Stomach (tissue), 9 donors: ENCODE measurements around the gene TOX2. TPM values are rescaled to one million over a fixed set of nuclear protein-coding genes. Genes with fewer than 3 reads are reported as not detected.

ENCODE experiments used
- DNase-seq, 2 donors: peaks; one replicate each; pipeline versions ENCODE4 v3.0.0 to v3.0.0-alpha.2; 2013 to 2019
- H3K27ac ChIP-seq, 5 donors: fragments of 200-600 bp in 4 of 5; sonication (generic) in 4 of 5; one replicate each; pipeline ENCODE4 v1.5.1; 2013 to 2019; ENCODE audit warnings: mild to moderate bottlenecking in 1 of 5, moderate library complexity in 1 of 5
- H3K27me3 ChIP-seq, 3 donors: fragments of 200-600 bp; sonication (generic); one replicate each; pipeline ENCODE4 v1.5.1; 2017 to 2019; ENCODE audit warnings: mixed run types in 1 of 3
- H3K36me3 ChIP-seq, 4 donors: fragments of 200-600 bp; sonication (generic); 1 replicate in 3 of 4; 2 replicates in 1 of 4; pipeline ENCODE4 v1.5.1; 2016 to 2019
- H3K4me1 ChIP-seq, 4 donors: fragments of 200-600 bp; sonication (generic); one replicate each; pipeline ENCODE4 v1.5.1; 2016 to 2019
- H3K4me3 ChIP-seq, 4 donors: fragments of 200-600 bp; sonication (generic) in 3 of 4; one replicate each; pipeline ENCODE4 v1.5.1; 2016 to 2019; ENCODE audit warnings: mild to moderate bottlenecking in 1 of 4
- H3K9me3 ChIP-seq, 4 donors: fragments of 200-600 bp; sonication (generic); one replicate each; pipeline ENCODE4 v1.5.1; 2016 to 2019
- CTCF ChIP-seq, 7 experiments: fragments of 450-650 bp in 4 of 7; fragments of 200-600 bp in 3 of 7; sonication (generic) in 3 of 7; IDR thresholded peaks; one replicate each; pipeline ENCODE4 v1.5.1; 2016 to 2019; ENCODE audit warnings: antibody characterized with exemption in 7 of 7, control low read depth in 2 of 7, mild to moderate bottlenecking in 1 of 7
- EP300 ChIP-seq: sonication (generic); formaldehyde crosslinking; IDR thresholded peaks from one replicate; pipeline ENCODE4 v1.6.1; 2017; ENCODE audit warnings: antibody characterized with exemption
- POLR2A ChIP-seq, 4 donors: fragments of 450-650 bp; IDR thresholded peaks; one replicate each; pipeline ENCODE4 v1.6.1; 2016; ENCODE audit warnings: antibody characterized with exemption in 4 of 4, control low read depth in 2 of 4, mild to moderate bottlenecking in 1 of 4, moderate library complexity in 1 of 4
- POLR2AphosphoS5 ChIP-seq, 3 donors: sonication (generic); formaldehyde crosslinking; IDR thresholded peaks; one replicate each; pipeline ENCODE4 v1.6.1; 2016; ENCODE audit warnings: antibody characterized with exemption in 3 of 3
- WGBS, 5 donors: extraction: QIAGEN DNeasy Blood & Tissue Kit in 3 of 5; methylation state at CpG; one replicate each; pipeline versions ENCODE4 v1.1.5 to v1.1.7; 2013 to 2018; 5-methylcytosine and 5-hydroxymethylcytosine counted together
- intact Hi-C: fragments of 100-400 bp; cut with DNase I; formaldehyde crosslinking; loops from one replicate; pipeline ENCODE4 v1.15.1; 2023; ENCODE audit warnings: low total_unique reads
- polyA plus RNA-seq, 3 donors: library from polyadenylated mRNA; stranded (reverse); fragments of 200-250 nt; gene quantifications; one replicate each; pipeline ENCODE4 v1.2.3, GENCODE V29; 2013
- total RNA-seq, 5 donors: library from RNA; depleted of rRNA; stranded (reverse); fragments of >200 nt; gene quantifications; one replicate each; pipeline versions ENCODE4 v1.1.0 to v1.2.3, GENCODE V29; 2014 to 2016
- donor health status: healthy with polysubstance abuse.
- donor health status: Bipolar disorder and iron deficiency.
- donor health status: healthy.

Gene TOX2
- total and polyA plus RNA-seq, 8 donors = 0.87 to 20.2 (median 7.0) TPM; not detected in 1

- DNase-seq = no peak
- WGBS, 5 donors = 79 to 88% (median 81%) methylated on average over 7 of the region's 7 CpGs
- Histone ChIP-seq H3K36me3 (no peaks in the 10 kb centered on the region), H3K4me1 (peaks cover 9 to 68% (median 26%) of the 10 kb centered on the region in 4 donors), H3K27ac (no peak overlapping the region), H3K9me3 (no peaks in the 10 kb centered on the region), H3K27me3 (peaks cover 0 to 17% (median 0%) of the 10 kb centered on the region in 3 donors), H3K4me3 (no peak overlapping the region)
- intact Hi-C loops = no loop called here
- no peak for TF ChIP-seq CTCF (IDR thresholded peaks at IDR 0.05)
- no peak for TF ChIP-seq POLR2AphosphoS5 (IDR thresholded peaks at IDR 0.05)
- TF ChIP-seq EP300 = no peak
- TF ChIP-seq POLR2A (IDR thresholded peaks at IDR 0.05) = no peak
These were observed 22.9 kb downstream of the TOX2 start for GRCh38 chr20:43937591-43937990.

GRCh38 chr20:43938017-43938655 lies 23.5 kb downstream of the TOX2 start:
- H3K36me3 ChIP-seq = no peaks in the 10 kb centered on the region
- H3K27ac ChIP-seq = no peak overlapping the region
- DNase-seq = no peak
- peaks cover 0 to 13% (median 0%) of the 10 kb centered on the region in 3 donors for H3K27me3 ChIP-seq
- H3K4me1 ChIP-seq = peaks cover 13 to 73% (median 31%) of the 10 kb centered on the region in 4 donors
- 84 to 90% (median 86%) methylated on average over 12 of the region's 12 CpGs for WGBS, 5 donors
- no peak overlapping the region for H3K4me3 ChIP-seq
- no peak for TF ChIP-seq CTCF (IDR thresholded peaks at IDR 0.05)
- TF ChIP-seq POLR2A (IDR thresholded peaks at IDR 0.05) = no peak
- no peak for TF ChIP-seq EP300
- no peak for TF ChIP-seq POLR2AphosphoS5 (IDR thresholded peaks at IDR 0.05)
- intact Hi-C loops = no loop called here
- H3K9me3 ChIP-seq = no peaks in the 10 kb centered on the region

DNA sequence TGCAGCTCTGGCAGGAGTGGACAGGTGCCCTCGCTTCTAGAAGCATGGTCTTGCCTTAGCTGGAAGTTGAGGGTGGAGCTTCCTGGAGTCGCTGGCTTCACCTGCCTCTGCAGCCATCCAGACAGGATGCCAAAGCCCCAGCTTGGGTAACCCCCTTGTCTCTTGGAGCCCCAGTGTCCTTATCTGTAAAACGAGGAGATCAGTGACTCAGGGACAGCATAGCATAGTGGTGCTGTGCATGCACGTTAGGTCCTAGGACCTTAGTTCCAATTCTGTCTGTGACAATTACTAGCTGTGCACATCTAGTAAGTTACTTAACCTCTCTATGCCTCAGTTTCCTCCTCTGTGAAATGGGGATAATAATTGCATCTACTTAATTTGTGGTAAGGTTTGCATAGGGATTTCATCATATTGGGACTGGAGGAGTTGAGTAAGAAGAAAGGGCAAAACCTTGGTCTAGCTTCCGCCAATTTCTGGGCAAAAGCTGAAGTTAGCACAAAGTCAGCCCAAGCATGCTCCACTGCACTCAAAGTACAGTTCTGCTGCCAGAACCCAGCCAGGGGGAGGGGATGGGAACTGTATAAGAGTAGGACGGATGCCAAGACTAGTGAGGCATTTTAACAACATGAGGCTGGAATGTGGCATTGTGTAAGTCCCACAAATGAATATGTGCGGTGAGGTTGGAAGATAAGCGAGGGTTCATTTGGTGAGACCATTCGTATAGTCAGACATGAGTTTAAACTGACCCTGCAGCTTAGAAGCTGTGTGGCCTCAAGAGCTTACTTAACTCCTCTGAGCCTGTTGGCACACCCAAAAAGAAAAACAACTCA lies 24.5 kb downstream of the TOX2 start:
- 48 to 60% (median 52%) methylated on average over 9 of the region's 9 CpGs for WGBS, 5 donors
- no peak overlapping the region for H3K27ac ChIP-seq
- DNase-seq = peak in 1 of 2 donors; percentile 73
- no peaks in the 10 kb centered on the region for H3K36me3 ChIP-seq
- intact Hi-C loops = no loop called here
- no peak overlapping the region for H3K4me3 ChIP-seq
- H3K27me3 ChIP-seq = peaks cover 0 to 6% (median 0%) of the 10 kb centered on the region in 3 donors
- TF ChIP-seq POLR2AphosphoS5 (IDR thresholded peaks at IDR 0.05) = peak in 2 of 3 donors; percentile 39 to 64
- TF ChIP-seq POLR2A (IDR thresholded peaks at IDR 0.05) = no peak
- peaks cover 13 to 77% (median 33%) of the 10 kb centered on the region in 4 donors for H3K4me1 ChIP-seq
- H3K9me3 ChIP-seq = no peaks in the 10 kb centered on the region

DNA sequence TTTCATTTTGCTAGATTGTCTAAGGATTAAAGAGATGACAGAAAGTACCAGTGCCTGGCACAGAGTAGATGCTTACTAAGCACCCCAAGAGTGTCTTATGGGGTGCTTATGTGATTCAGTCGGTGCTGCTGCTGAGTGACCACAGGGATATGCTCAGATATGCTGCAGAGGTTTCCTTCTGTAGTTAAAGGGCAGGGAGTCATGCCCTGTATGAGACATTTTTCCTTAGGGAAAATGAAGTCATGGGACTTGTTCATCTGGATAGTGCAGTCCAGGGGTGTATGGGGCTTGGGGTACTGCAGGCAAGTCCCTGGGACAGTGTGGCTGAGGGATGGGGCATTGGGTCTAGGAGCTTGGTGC lies 25.1 kb downstream of the TOX2 start:
- Histone ChIP-seq H3K27ac (no peak overlapping the region), H3K4me3 (no peak overlapping the region), H3K9me3 (no peaks in the 10 kb centered on the region), H3K4me1 (peaks cover 13 to 77% (median 33%) of the 10 kb centered on the region in 4 donors), H3K36me3 (no peaks in the 10 kb centered on the region), H3K27me3 (peaks cover 0 to 6% (median 0%) of the 10 kb centered on the region in 3 donors)
- WGBS, 5 donors = 55 to 75% (median 59%) methylated on average over 1 of the region's 1 CpG
- intact Hi-C loops = no loop called here
- DNase-seq = no peak
- TF ChIP-seq POLR2AphosphoS5 (IDR thresholded peaks at IDR 0.05) (no peak), CTCF (IDR thresholded peaks at IDR 0.05) (no peak), POLR2A (IDR thresholded peaks at IDR 0.05) (no peak), EP300 (no peak)
